Measurements from ENCODE around the gene CUZD1.

CUZD1 gene

DNA sequence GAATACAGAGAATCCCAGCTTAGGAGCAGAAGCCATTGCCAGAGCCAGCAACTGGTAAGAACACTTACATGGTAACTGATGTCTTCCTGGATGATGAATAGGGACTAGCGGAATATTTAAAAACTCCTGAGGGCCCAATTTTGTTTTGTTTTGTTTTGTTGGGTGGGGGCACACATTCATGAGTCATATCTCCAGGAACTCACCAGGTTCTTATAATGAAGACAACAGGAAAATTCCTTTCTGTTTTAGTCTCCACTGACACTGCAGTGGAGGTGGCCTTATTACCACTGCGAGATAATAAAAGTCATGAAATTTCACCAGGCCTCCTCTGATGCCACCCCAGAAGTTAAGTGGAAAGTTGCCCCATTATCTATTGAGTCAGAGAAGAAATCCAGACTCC is 6.6 kb upstream of the CUZD1 start:
- Histone ChIP-seq H3K27me3 (ENCODE audit: control insufficient read depth, insufficient read depth, low read length) (no peaks in the 10 kb centered on the region), H3K4me3 (ENCODE audit: low read depth, low read length) (no peak overlapping the region), H3K36me3 (ENCODE audit: control insufficient read depth, insufficient read depth, low read length) (no peaks in the 10 kb centered on the region), H3K9ac (ENCODE audit: low read depth, low read length) (no peak overlapping the region), H3K4me1 (ENCODE audit: control insufficient read depth, insufficient read depth, low read length) (no peaks in the 10 kb centered on the region), H3K9me3 (ENCODE audit: control insufficient read depth, insufficient read depth, low read length) (no peaks in the 10 kb centered on the region)

DNA sequence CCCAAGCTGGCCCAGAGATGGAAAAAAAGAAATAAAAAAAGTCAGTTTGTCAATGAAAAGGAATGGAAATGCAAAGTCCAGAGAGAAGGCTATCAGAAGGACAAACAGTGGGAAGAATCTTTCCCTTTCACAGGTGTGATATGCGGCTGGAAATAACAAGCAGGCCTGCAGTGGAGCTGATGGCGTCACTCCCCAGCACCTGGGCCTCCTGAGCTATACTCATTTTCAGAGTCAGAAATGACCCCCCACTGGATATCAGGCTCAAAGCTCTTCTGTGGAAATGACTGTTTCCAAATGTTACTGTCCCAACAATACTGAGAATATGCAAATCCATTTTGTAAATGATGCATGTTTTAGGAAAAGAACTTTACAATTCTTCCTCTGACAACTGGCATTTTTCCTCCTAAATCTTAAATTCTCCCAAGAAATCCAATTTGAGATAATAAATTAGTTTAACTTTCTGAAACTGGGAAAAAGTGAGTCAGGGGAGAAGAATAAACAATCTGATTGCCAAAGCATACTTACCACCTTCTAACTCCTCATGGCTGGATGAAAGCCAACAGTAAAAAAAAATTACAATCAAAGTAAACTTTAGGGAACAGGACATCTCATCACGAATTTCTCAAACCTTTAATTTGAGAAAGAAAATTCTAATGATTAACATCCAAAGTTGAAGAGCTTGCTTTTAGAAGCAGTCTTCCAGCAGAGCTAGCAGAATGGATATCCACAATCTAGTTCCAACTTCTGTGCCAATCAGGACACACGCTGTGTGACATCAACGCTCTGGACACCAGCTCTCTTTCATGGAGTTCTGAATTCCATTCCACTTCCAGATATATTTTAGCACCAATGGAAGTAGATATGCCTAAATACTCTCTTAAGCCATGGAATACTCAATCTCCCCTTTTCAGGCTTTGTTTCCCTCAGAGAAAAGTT is 5.3 kb upstream of the CUZD1 start:
- Histone ChIP-seq H3K36me3 (ENCODE audit: control insufficient read depth, insufficient read depth, low read length) (no peaks in the 10 kb centered on the region), H3K9ac (ENCODE audit: low read depth, low read length) (no peak overlapping the region), H3K9me3 (ENCODE audit: control insufficient read depth, insufficient read depth, low read length) (no peaks in the 10 kb centered on the region), H3K27me3 (ENCODE audit: control insufficient read depth, insufficient read depth, low read length) (no peaks in the 10 kb centered on the region), H3K4me1 (ENCODE audit: control insufficient read depth, insufficient read depth, low read length) (no peaks in the 10 kb centered on the region), H3K4me3 (ENCODE audit: low read depth, low read length) (no peak overlapping the region)

DNA sequence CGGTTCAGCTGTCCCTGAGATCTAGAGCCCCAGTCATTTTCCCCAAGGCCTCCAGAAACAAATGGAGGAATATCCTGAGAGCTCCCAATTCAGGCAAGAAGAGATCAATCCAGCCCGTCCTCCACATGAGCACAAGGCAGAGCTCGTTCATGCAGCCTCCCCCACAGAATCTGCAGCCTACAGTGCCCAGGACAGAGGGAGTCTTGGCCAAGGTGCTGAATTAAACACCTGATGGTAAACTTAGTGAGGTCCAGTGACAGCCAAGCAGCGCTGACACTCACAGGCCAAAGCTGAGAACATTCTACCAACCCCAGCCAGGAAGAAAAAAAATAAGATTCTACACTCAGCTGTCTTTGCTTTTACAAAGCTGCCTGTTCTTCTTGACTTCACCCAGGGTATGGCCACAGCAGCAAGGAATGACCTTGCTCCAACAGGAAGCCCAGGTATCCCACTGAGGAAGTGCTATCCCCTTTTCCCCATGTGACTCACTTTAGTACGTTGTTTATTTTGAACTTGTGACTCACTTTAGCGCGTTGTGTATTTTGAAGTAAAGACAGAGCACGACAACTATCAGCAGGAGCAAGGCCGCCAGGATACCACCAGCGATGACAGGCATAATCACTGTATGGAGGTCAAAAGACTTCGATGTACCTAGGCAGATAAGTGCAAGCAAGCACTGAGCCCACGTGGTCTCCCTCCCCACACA is 4.4 kb upstream of the CUZD1 start:
- Histone ChIP-seq H3K9ac (ENCODE audit: low read depth, low read length) (no peak overlapping the region), H3K4me1 (ENCODE audit: control insufficient read depth, insufficient read depth, low read length) (no peaks in the 10 kb centered on the region), H3K9me3 (ENCODE audit: control insufficient read depth, insufficient read depth, low read length) (no peaks in the 10 kb centered on the region), H3K27me3 (ENCODE audit: control insufficient read depth, insufficient read depth, low read length) (no peaks in the 10 kb centered on the region), H3K4me3 (ENCODE audit: low read depth, low read length) (no peak overlapping the region), H3K36me3 (ENCODE audit: control insufficient read depth, insufficient read depth, low read length) (no peaks in the 10 kb centered on the region)

DNA sequence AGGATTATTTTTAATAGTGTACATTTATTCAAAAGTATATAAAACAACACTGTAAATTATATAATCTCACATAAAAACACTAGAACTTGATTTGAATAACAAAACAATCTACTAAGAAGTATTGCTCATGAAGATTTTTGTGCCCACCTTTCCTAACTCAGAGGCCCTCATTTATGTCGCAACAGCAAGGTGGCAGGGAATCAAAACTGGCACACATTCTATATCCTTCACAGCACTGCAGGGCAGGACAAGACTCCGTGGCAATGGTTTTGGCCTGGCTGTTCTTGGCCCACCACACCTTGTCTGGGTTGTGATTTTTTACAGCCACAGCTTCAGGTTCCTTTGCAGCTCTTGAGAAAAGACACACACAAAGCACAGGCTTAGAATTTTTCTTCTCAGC is 3.4 kb upstream of the CUZD1 start:
- Histone ChIP-seq H3K27me3 (ENCODE audit: control insufficient read depth, insufficient read depth, low read length) (no peaks in the 10 kb centered on the region), H3K4me3 (ENCODE audit: low read depth, low read length) (no peak overlapping the region), H3K9ac (ENCODE audit: low read depth, low read length) (no peak overlapping the region), H3K4me1 (ENCODE audit: control insufficient read depth, insufficient read depth, low read length) (no peaks in the 10 kb centered on the region), H3K36me3 (ENCODE audit: control insufficient read depth, insufficient read depth, low read length) (no peaks in the 10 kb centered on the region), H3K9me3 (ENCODE audit: control insufficient read depth, insufficient read depth, low read length) (no peaks in the 10 kb centered on the region)

DNA sequence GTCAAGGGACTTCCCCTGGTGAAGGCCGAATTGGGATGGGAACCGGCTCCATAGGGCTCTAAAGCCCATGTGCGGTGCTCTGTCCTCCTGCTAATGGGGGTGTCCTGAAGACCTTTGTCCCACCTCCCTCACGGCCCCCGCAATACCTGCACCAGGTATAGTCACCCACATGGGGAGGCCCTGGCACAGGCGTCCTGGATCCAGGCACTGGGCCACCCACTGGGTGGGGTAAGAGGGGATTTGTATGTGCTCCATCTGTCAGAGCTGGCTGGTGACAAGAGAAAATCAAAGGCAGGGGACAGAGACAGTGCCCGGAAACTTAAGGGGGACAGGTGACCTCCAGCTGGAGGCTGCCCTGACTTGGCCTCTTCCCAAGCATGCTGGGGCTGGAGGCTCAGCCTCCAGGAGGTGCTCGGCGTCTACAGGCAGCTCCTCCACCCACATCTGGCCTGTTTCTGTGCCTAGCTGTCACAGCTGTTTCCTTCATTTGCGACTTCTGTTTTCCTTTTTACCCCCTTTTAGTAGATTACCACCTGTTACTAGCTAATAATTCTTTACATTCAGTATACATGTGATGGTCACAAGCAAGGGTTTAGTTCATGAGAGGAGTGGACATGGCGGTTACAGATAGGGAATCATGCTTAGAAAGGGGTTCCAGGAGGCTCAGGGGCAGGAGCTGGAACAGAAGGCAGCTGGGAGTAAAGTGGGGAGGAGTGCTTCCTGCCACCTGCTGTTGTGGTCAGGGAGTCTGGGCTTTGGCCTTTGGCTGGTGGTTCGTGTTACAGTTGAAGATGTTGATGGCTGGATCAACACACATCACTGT is 2.3 kb upstream of the CUZD1 start:
- H3K4me1 ChIP-seq (ENCODE audit: control insufficient read depth, insufficient read depth, low read length): no peaks in the 10 kb centered on the region
- H3K4me3 ChIP-seq (ENCODE audit: low read depth, low read length): no peak overlapping the region
- no peaks in the 10 kb centered on the region for H3K27me3 ChIP-seq (ENCODE audit: control insufficient read depth, insufficient read depth, low read length)
- peaks cover 3% of the 10 kb centered on the region for H3K9me3 ChIP-seq (ENCODE audit: control insufficient read depth, insufficient read depth, low read length)
- no peaks in the 10 kb centered on the region for H3K36me3 ChIP-seq (ENCODE audit: control insufficient read depth, insufficient read depth, low read length)
- no peak overlapping the region for H3K9ac ChIP-seq (ENCODE audit: low read depth, low read length)

DNA sequence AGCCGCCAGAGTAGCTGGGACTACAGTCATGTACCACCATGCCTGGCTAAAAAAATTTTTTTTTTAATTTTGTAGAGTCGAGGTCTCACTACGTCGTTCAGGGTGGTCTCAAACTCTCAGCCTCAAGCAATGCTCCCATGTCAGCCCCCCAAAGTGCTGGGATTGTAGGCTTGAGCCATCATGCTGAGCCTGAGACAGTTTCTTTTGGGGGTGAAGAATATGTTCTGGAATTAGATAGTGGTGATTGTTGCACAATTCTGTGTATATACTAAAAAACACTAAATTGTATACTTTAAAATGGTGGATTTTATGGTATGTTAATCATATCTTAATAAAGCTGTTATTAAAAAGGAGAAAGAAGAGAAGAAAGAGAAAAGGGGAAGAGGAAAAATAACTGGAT is 1.5 kb downstream of the CUZD1 start:
- Histone ChIP-seq H3K9me3 (ENCODE audit: control insufficient read depth, insufficient read depth, low read length) (peaks cover 8% of the 10 kb centered on the region), H3K4me1 (ENCODE audit: control insufficient read depth, insufficient read depth, low read length) (no peaks in the 10 kb centered on the region), H3K4me3 (ENCODE audit: low read depth, low read length) (no peak overlapping the region), H3K36me3 (ENCODE audit: control insufficient read depth, insufficient read depth, low read length) (no peaks in the 10 kb centered on the region), H3K9ac (ENCODE audit: low read depth, low read length) (no peak overlapping the region), H3K27me3 (ENCODE audit: control insufficient read depth, insufficient read depth, low read length) (no peaks in the 10 kb centered on the region)

DNA sequence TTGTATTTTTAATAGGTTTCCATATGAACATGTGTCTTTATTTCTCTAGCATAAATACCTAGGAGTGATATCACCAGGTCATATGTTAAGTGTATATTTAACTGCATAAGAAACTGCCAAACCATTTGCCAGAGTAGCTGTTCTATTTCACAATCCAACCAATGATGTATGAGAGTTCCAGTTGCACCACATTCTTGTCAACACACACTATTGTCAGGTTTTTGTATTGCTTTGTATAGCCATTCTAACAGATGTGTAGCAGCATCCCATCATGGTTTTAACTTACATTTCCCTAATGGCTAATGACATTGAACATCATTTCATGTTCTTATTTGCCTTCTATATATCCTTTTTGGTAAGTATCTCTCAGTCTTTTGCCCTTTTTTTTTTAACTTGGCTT is 4.1 kb downstream of the CUZD1 start:
- Histone ChIP-seq H3K9ac (ENCODE audit: low read depth, low read length) (no peak overlapping the region), H3K9me3 (ENCODE audit: control insufficient read depth, insufficient read depth, low read length) (peaks cover 8% of the 10 kb centered on the region), H3K36me3 (ENCODE audit: control insufficient read depth, insufficient read depth, low read length) (no peaks in the 10 kb centered on the region), H3K27me3 (ENCODE audit: control insufficient read depth, insufficient read depth, low read length) (no peaks in the 10 kb centered on the region), H3K4me3 (ENCODE audit: low read depth, low read length) (no peak overlapping the region), H3K4me1 (ENCODE audit: control insufficient read depth, insufficient read depth, low read length) (no peaks in the 10 kb centered on the region)

DNA sequence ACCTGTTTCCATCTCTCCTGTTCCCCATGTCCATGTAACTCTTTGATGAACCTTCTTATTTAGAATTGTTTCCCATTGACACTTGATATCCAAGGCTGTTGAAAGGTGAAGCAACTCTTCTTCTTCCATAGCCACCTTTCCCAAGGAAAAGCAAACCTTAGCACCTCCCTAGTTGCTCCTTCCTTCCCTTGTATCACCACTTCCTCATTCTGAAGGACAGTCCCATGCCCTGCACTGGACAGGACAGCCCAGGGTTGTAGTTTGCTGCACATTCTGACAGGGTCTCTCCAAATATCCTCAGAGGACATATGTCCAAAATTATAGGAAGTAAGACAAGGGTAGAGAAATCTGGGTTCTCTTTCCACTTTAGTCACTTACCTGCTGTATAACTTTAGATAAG is 6.2 kb downstream of the CUZD1 start:
- H3K9ac ChIP-seq (ENCODE audit: low read depth, low read length): no peak overlapping the region
- H3K4me1 ChIP-seq (ENCODE audit: control insufficient read depth, insufficient read depth, low read length): no peaks in the 10 kb centered on the region
- no peaks in the 10 kb centered on the region for H3K27me3 ChIP-seq (ENCODE audit: control insufficient read depth, insufficient read depth, low read length)
- H3K36me3 ChIP-seq (ENCODE audit: control insufficient read depth, insufficient read depth, low read length): peaks cover 2% of the 10 kb centered on the region
- H3K9me3 ChIP-seq (ENCODE audit: control insufficient read depth, insufficient read depth, low read length): peaks cover 8% of the 10 kb centered on the region
- no peak overlapping the region for H3K4me3 ChIP-seq (ENCODE audit: low read depth, low read length)

DNA sequence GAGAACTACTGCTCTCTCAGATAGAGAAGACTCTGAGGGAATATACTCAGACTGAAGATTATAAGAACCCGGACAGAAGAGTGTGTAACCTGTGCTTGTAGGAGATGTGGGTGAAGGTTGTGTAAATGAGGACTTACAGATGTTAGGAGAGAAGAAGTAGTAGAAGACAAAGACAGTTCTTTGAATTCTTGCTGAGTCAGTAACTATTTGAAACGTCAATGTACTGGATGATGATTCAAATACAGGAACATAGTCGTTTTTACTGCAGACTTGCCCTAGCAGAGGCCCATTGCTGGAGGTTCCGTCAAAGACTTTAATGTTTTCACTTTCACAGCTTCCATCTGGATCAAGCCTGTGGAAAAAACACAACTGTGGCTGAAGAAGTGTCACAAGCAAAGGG is 6.8 kb downstream of the CUZD1 start:
- H3K9ac ChIP-seq (ENCODE audit: low read depth, low read length): no peak overlapping the region
- peaks cover 8% of the 10 kb centered on the region for H3K9me3 ChIP-seq (ENCODE audit: control insufficient read depth, insufficient read depth, low read length)

DNA sequence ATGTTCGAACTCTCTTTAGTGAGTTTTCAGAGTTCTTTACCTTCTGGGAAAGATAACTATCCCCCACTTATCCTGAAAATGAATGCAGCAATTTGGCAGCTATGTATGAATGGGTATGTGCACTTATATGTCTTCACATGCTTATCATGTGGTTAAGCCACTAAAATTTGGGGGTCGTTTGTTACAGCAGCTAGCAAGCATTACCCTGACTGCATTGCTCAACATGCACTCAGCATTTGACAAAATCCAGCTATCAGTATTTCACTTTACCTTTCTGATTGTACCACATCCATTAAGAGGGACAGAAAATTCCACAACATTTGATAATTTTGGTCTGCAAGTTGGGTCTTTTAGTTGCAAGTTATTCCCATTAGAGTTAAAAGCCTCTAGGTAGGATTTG is 9.7 kb downstream of the CUZD1 start:
- Histone ChIP-seq H3K4me1 (ENCODE audit: control insufficient read depth, insufficient read depth, low read length) (peaks cover 3% of the 10 kb centered on the region), H3K27me3 (ENCODE audit: control insufficient read depth, insufficient read depth, low read length) (no peaks in the 10 kb centered on the region), H3K36me3 (ENCODE audit: control insufficient read depth, insufficient read depth, low read length) (peaks cover 2% of the 10 kb centered on the region), H3K4me3 (ENCODE audit: low read depth, low read length) (no peak overlapping the region), H3K9me3 (ENCODE audit: control insufficient read depth, insufficient read depth, low read length) (no peaks in the 10 kb centered on the region), H3K9ac (ENCODE audit: low read depth, low read length) (no peak overlapping the region)

More for the DNA sequence above, 6.8 kb downstream of the CUZD1 start:
- no peaks in the 10 kb centered on the region for H3K27me3 ChIP-seq (ENCODE audit: control insufficient read depth, insufficient read depth, low read length)
- no peak overlapping the region for H3K4me3 ChIP-seq (ENCODE audit: low read depth, low read length)
- H3K4me1 ChIP-seq (ENCODE audit: control insufficient read depth, insufficient read depth, low read length): no peaks in the 10 kb centered on the region
- H3K36me3 ChIP-seq (ENCODE audit: control insufficient read depth, insufficient read depth, low read length): peaks cover 2% of the 10 kb centered on the region

DNA sequence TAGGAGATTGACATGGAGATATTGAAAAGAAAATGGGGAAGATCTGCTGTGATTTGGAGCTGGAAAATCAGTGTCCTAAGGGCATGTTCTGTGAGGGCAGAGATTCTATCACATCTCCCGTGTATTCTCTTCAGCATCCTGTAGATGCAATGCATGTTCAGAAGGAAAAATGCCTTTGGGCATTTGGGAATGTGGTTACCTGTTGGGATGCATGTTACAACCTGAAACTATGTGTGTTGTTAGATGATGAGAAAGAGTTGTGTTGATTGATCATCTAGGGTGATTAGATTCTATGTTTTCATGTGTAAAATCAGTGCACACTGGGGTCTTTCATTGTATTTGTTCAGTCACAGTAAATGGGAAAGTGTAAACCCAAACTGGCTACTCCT is 14.7 kb downstream of the CUZD1 start:
- Histone ChIP-seq H3K4me1 (ENCODE audit: control insufficient read depth, insufficient read depth, low read length) (peaks cover 3% of the 10 kb centered on the region), H3K27me3 (ENCODE audit: control insufficient read depth, insufficient read depth, low read length) (no peaks in the 10 kb centered on the region), H3K9me3 (ENCODE audit: control insufficient read depth, insufficient read depth, low read length) (no peaks in the 10 kb centered on the region), H3K4me3 (ENCODE audit: low read depth, low read length) (no peak overlapping the region), H3K36me3 (ENCODE audit: control insufficient read depth, insufficient read depth, low read length) (peaks cover 2% of the 10 kb centered on the region), H3K9ac (ENCODE audit: low read depth, low read length) (no peak overlapping the region)

Data from iPS-15b (cell line).